K562 (cell line): ENCODE measurements around the gene OSBPL7. TPM values are rescaled to one million over a fixed set of nuclear protein-coding genes. Genes with fewer than 3 reads are reported as not detected.
A peak's percentile ranks its signal among the peaks of the same experiment; 100 is the strongest.

Experiments used
- ELK3 ChIP-seq: fragments of 450-650 bp; formaldehyde crosslinking; IDR thresholded peaks from 2 replicates; pipeline ENCODE4 v1.4.0; 2020; ENCODE audit warnings: mild to moderate bottlenecking
- FOXA1 ChIP-seq: fragments of 450-650 bp; IDR thresholded peaks from 2 replicates; pipeline ENCODE4 v1.6.1; 2016; ENCODE audit warnings: mild to moderate bottlenecking, borderline replicate concordance
- GMEB1 ChIP-seq: fragments of 250-450 bp; sonication (Bioruptor Pico); IDR thresholded peaks from 2 replicates; pipeline ENCODE4 v1.4.0; 2020; ENCODE audit warnings: mild to moderate bottlenecking
- HMG20B ChIP-seq: fragments of 250-450 bp; sonication (Bioruptor Pico); IDR thresholded peaks from 2 replicates; pipeline ENCODE4 v1.5.0; 2021; ENCODE audit warnings: mild to moderate bottlenecking
- IFI16 ChIP-seq: fragments of 250-450 bp; sonication (Bioruptor Pico); IDR thresholded peaks from 2 replicates; pipeline ENCODE4 v2.1.2; 2022; ENCODE audit warnings: mild to moderate bottlenecking, inconsistent platforms
- JUN ChIP-seq, 2 experiments: sonication (generic) in 1 of 2; formaldehyde crosslinking in 1 of 2; IDR thresholded peaks; 2 replicates each; pipeline versions ENCODE4 v1.6.1 to v1.8.0; 2012 to 2022; ENCODE audit warnings: borderline replicate concordance in 2 of 2, mild to moderate bottlenecking in 2 of 2, improper control_type of control experiment in 1 of 2, low read depth in 1 of 2, low read length in 1 of 2, missing genetic modification reagents in 1 of 2
- JUNB ChIP-seq: fragments of 450-650 bp; formaldehyde crosslinking; conservative IDR thresholded peaks from 2 replicates; pipeline ENCODE4 v1.4.0; 2020; ENCODE audit warnings: mild to moderate bottlenecking
- KLF16 ChIP-seq: IDR thresholded peaks from 2 replicates; pipeline ENCODE4 v1.6.1; 2016; ENCODE audit warnings: antibody characterized with exemption
- KLF6 ChIP-seq: fragments of 250-450 bp; sonication (Bioruptor Pico); IDR thresholded peaks from 2 replicates; pipeline ENCODE4 v1.4.0; 2020; ENCODE audit warnings: mild to moderate bottlenecking, moderate library complexity, borderline replicate concordance
- L3MBTL2 ChIP-seq: fragments of 450-650 bp; IDR thresholded peaks from 2 replicates; pipeline ENCODE4 v1.6.1; 2016; ENCODE audit warnings: mild to moderate bottlenecking, moderate library complexity
- MBD2 ChIP-seq: sonication (generic); IDR thresholded peaks from 2 replicates; pipeline ENCODE4 v1.6.1; 2016; ENCODE audit warnings: low read depth, borderline replicate concordance
- NONO ChIP-seq, 2 experiments: fragments of 200-400 bp in 1 of 2; fragments of 450-650 bp in 1 of 2; formaldehyde crosslinking in 1 of 2; IDR thresholded peaks; 2 replicates each; pipeline ENCODE4 v1.6.1; 2017; ENCODE audit warnings: low read depth in 2 of 2, mild to moderate bottlenecking in 2 of 2, moderate library complexity in 2 of 2, low read length in 1 of 2
- POLR2B ChIP-seq: fragments of 450-650 bp; IDR thresholded peaks from 2 replicates; pipeline ENCODE4 v1.6.1; 2018; ENCODE audit warnings: low read depth; ENCODE audit not compliant: partially characterized antibody
- PREB ChIP-seq: sonication (generic); formaldehyde crosslinking; IDR thresholded peaks from 2 replicates; pipeline ENCODE4 v1.8.1; 2023; ENCODE audit warnings: mild to moderate bottlenecking, missing genetic modification reagents
- RB1 ChIP-seq: fragments of 450-650 bp; IDR thresholded peaks from 2 replicates; pipeline ENCODE4 v1.6.1; 2017; ENCODE audit warnings: low read depth, mild to moderate bottlenecking
- RFX5 ChIP-seq: IDR thresholded peaks from 2 replicates; pipeline ENCODE4 v1.6.1; 2011; ENCODE audit warnings: low read depth, mild to moderate bottlenecking, improper control_type of control experiment, low read length
- ZBED1 ChIP-seq: IDR thresholded peaks from 2 replicates; pipeline ENCODE4 v1.6.1; 2014
- ZBTB8A ChIP-seq: fragments of 450-650 bp; IDR thresholded peaks from 2 replicates; pipeline ENCODE4 v1.6.1; 2018; ENCODE audit warnings: mild to moderate bottlenecking, moderate library complexity; ENCODE audit not compliant: partially characterized antibody
- ZNF398 ChIP-seq: fragments of 250-450 bp; sonication (Bioruptor Pico); IDR thresholded peaks from 2 replicates; pipeline ENCODE4 v1.8.0; 2021; ENCODE audit warnings: moderate library complexity, mild to moderate bottlenecking, inconsistent platforms
- ZNF408 ChIP-seq: fragments of 250-450 bp; sonication (Bioruptor Pico); IDR thresholded peaks from 2 replicates; pipeline ENCODE4 v1.4.0; 2020; ENCODE audit warnings: low read depth, mild to moderate bottlenecking, moderate library complexity
- ZNF449 ChIP-seq: fragments of 250-450 bp; sonication (Bioruptor Pico); IDR thresholded peaks from 2 replicates; pipeline ENCODE4 v1.8.0; 2022; ENCODE audit warnings: moderate library complexity, mild to moderate bottlenecking, inconsistent platforms
- polyA plus RNA-seq, 8 experiments: library from polyadenylated mRNA; depleted of rRNA in 4 of 8; stranded (reverse) in 5 of 8; unstranded in 3 of 8; fragments of >200 nt; fragmentation: Nextera tagmentation in 2 of 8; fragmentation: Illumina TruSeq in 1 of 8; extraction: Ambion mirVana in 2 of 8; extraction: Trizol in 1 of 8; gene quantifications; 2 replicates each; pipeline versions ENCODE4 v1.2.1 to v1.2.3, GENCODE V29; 2011 to 2014; ENCODE audit warnings: inconsistent platforms in 1 of 8, missing spikeins in 1 of 8
- total RNA-seq, 7 experiments: library from RNA; depleted of rRNA in 6 of 7; stranded (reverse); fragments of >200 nt in 6 of 7; fragmentation: Illumina TruSeq in 2 of 7; extraction: Trizol in 2 of 7; gene quantifications; 2 replicates each; pipeline versions ENCODE4 v1.2.1 to v1.2.3, GENCODE V29; 2011 to 2021; ENCODE audit warnings: low replicate concordance in 1 of 7

OSBPL7 gene
- total and polyA plus RNA-seq, 9 of the 15 experiments (the other 6 are each of a cell fraction or from before 2014, with no cell fraction given), result 0.32 to 11.9 (median 5.8) TPM

GRCh38 chr17:47841488-47842291 lies 20.1 kb upstream of the OSBPL7 start (continued):
- TF ChIP-seq ZNF449 (CRISPR knock-in tag) (no peak), JUNB (CRISPR knock-in tag) (no peak), NONO (IDR thresholded peaks at IDR 0.05; ENCODE audit: low read depth in 2 of 2, low read length in 1 of 2) (no peak), HMG20B (no peak), RB1 (no peak), FOXA1 (no peak), ELK3 (no peak), IFI16 (CRISPR knock-in tag) (no peak), ZBTB8A (no peak), RFX5 (no peak), ZNF408 (CRISPR knock-in tag) (no peak), KLF6 (CRISPR knock-in tag) (no peak), MBD2 (no peak), PREB (CRISPR knock-in tag) (no peak), ZBED1 (no peak), POLR2B (no peak), JUN (IDR thresholded peaks at IDR 0.05; ENCODE audit: borderline replicate concordance, low read depth, low read length) (no peak), JUN (CRISPR knock-in tag; IDR thresholded peaks at IDR 0.05; ENCODE audit: borderline replicate concordance) (no peak), GMEB1 (no peak), ZNF398 (CRISPR knock-in tag) (no peak), L3MBTL2 (peak; percentile 8; the same call in 1 of the 2 replicates), KLF16 (no peak)
